GM21447 (cell line): Measurements from ENCODE around the gene USP31.
"Not testable (repeated sequence)": the region's sequence is repeated elsewhere in the genome, so short reads cannot be mapped to it uniquely, and the experiment has no call there.

ENCODE experiments used
- ATAC-seq: cut with Tn5 transposase; IDR thresholded peaks from one replicate; pipeline ENCODE4 v1.9.1; 2021; ENCODE audit not compliant: unreplicated experiment

USP31 gene

DNA sequence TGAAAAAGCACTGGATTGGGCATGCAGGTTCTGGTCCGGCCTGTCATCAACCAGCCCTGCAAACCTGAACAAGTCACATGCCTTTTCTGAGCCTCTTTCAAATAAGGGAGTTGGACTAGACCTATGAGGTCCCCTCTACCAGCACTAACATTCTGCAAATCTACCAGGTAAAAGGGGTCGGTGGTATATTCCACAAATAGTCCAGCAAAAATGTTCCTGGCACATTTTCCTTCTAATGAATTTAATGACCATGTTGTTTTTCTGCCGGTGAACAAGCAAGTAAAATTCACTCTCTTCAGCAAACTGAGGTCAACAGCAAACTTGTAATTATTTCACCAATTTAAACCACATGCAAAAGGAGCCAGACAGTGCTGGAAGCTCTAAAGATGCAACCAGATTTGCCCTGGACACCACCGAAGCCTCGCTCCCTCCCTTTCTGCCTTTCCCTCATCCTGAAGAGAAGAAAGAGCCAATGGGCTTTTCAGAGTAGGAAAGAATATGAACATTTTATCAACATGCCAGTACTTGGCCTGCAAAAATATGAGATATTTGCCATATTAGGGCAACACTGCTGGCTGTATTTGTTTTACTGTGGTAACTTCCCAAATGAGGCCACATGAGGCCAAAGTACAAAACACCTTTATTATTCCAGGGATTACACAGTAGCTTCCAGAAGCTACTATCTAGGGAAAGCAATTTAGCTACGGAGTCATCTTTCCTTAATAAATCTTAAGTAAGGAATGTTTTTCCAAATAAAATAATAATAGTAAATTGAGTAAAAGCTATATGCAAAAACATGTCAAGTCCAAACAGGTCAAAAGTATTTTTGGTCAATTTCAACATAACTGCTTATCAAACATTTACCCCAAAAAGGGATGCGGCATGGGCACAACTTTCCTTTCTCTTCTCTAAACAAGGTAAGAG is 45.0 kb downstream of the USP31 start:
- no peak for ATAC-seq

DNA sequence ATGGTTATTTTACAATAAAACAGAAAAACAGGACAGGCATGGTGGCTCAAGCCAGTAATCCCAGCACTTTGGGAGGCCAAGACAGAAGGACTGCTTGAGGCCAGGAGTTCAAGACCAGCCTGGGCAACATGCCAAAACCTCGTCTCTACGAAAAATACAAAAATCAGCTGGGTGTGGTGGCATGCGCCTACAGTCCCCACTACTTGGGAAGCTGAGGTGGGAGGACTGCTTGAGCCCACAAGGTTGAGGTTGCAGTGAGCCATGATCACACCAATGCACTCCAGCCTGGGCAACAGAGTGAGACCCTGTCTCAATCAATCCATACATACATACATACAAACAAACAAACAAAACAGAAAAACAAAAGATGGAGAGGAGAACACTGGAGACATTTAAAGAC is 45.6 kb downstream of the USP31 start:
- no peak for ATAC-seq

DNA sequence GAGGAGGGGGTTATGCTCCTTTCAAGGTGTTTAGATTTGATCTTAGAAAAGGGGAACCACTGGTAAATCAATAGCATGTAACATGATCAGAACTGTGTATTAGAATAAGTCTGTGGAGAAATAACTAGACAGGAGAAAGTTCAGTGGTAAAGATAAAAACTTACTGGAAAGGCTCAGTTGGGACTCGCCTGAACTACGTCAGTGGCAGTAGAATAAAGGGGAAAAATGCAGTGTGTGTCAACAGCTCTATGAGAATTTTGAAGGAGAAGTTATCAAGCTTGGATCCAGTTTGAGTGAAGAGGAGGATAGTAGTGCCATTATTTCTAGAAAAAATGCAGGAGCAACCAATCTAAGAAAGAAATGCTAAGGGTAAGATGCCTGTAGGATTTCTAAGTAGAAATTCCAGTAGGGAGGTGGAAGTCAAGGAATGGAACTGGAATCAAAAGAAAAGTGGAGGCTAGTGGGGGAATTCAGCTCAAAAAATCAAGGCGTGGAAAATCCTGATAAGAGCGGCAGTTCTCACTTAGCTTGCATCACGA is 48.2 kb downstream of the USP31 start:
- no peak for ATAC-seq

DNA sequence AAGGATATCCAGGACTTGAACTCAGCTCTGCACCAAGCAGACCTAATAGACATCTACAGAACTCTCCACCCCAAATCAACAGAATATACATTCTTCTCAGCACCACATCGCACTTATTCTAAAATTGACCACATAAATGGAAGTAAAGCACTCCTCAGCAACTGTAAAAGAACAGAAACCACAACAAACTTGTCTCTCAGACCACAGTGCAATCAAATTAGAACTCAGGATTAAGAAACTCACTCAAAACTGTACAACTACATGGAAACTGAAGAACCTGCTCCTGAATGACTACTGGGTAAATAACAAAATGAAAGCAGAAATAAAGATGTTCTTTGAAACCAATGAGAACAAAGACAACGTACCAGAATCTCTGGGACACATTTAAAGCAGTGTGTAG is 52.8 kb downstream of the USP31 start:
- not testable (repeated sequence) for ATAC-seq

DNA sequence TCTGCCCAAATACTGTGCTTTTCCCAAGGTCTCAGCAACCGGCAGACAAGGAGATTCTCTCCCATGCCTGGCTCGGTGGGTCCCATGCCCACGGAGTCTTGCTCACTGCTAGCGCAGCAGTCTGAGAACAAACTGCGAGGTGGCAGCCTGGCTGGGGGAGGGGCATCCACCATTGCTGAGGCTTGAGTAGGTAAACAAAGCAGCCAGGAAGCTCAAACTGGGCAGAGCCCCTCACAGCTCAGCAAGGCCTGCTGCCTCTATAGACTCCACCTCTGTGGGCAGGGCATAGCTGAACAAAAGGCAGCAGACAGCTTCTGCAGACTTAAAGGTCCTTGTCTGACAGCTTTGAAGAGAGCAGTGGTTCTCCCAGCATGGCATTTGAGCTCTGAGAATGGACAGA is 55.1 kb downstream of the USP31 start:
- not testable (repeated sequence) for ATAC-seq

DNA sequence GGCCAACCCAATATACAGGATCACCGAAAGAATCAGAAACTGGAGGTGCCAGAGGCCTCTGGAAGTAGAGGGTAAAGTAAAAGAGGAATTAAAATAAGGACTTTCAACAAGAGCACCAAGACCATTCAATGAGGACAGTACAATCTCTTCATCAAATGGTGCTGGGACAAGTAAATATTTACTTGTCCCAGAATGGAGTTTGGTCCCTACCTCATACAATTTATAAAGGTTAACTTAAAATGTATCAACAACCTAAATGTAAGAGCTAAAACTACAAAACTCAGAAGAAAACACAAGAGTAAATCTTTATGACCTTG is 56.5 kb downstream of the USP31 start:
- ATAC-seq: no peak

DNA sequence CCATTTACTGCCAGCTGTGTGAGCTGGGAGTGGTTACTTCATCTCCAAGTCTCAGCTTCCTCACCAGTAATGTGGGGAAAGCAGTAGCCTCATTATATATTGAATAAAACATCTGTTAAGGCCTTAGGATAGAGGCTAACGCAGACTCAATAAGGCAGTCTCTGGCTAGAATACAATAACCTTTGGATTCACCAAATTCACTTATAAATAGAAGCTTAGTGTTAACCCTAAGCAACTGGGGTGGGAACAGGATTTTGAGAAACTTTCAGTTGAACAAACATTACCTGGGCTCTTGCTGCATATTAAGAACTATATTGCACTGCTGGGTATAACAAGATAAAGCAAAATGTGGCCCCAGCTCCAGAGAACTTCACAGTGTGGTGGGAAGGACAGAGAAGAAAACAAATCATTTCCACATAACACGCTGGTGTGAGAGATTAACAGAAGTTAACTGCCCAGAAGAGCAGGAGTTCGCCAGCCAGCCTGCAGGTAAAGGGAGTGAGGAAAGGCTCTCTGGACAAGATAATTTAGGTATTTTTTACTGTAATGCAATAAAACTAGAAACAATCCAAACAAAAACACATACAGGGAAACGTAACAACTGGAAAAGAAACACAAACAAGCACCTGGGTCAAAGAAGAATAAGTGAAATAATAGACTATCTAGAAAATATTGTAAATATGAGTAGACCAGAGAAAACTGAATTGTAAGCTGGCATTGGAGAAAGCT is 57.0 kb downstream of the USP31 start:
- ATAC-seq: no peak

DNA sequence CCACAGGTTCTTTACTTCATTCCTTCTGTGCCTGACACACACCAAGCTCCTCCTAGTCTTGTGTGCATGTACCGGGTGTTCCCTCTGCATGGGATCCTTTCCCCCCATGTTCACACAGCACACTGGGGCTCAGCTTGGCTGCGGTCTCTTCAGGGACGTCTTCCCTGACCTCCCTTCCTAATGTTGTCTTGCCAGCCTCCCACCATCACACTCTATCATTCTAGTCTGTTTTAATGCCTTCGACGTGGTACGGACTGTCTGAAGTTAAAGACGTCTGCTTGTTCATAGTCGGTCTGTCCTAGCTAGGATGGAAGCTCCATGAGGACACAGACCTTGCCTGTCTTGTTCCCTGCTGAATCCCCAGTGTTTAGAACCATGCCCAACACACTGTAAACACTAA is 60.1 kb downstream of the USP31 start:
- no peak for ATAC-seq

DNA sequence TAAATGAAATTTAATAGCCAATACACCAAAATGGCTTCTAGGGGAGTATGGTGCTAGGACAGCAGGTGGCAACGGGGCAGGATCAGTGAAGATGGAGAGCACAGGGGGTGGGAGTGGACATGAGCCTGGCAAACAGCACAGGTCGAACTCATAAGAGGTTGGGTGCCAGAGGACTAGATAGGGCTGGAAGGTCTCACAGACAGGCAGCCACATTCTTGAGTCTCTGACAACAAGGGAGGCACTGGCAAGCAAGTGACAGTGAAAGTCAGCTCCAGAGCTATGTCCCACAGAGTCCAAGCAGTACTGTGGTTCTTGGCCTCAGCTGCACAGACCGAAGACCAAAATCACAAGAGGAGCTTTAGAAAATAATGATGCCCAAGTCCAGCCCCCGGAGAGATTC is 61.2 kb downstream of the USP31 start:
- ATAC-seq: no peak

DNA sequence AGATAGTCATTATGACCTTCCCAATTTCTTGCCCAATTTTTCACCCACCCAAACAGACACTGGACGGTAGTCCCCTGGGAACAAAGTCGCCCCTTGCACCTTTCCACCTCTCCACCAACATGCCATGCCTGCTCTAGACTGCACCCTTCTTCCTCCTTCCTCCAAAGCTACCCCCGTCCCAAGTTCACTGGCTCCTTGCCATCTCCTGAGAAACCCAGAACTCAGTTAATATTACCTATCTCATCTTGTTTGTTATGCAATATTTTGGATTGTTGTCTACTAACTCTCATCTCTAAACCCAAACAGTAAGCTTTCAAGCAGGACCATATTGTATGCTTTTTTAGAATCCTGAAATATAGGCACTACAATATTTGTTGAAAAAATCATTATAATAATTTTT is 63.3 kb downstream of the USP31 start:
- no peak for ATAC-seq

DNA sequence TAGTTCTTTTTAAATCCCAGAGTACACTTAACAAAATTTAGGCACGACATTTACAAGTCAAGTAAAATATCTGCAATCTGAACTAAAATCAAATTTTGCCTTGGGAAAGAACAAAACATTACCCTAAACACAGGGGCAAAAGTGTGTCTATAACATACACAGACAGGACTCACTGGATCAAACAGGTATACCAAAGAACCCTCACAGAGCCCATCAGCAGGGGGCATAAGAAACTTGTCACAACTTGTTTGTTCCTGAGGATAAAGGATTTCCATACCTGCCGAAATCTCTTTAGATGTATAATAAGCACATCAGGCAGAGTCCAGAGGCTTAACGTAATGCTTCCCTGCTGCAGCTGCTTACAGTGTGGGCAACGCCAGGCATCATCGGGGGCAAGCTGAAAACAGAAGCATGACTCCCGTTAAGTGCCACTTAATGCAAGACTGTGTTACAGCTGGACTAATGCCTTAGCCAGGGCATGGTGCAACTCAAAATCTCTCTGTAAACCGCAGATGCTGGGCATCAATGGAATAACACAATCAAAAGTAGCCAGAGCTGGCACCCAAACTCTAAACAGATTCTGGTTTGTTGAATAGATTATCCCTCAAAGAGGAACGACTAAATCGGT is 67.0 kb downstream of the USP31 start:
- ATAC-seq: no peak

DNA sequence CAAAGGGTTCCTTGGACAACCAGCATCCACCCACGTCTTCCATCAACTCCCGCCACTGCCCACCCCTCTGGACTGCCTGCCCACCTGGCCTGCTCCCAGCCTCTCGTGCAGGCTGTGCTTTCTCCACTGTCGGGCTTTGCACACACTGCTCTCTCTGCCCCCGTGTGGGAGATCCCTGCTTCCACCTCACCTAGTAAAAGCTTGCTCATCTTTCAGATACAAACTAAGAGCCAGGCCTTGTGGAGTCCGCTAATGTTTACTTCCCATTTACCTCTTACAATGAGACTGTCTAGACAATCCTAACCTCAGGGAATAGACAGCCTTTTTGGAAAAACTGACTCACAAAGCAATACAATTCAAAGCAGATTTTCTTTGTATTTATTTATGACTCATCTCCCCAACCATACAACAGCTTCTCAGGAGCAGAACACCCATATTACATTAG is 67.6 kb downstream of the USP31 start:
- ATAC-seq: no peak

DNA sequence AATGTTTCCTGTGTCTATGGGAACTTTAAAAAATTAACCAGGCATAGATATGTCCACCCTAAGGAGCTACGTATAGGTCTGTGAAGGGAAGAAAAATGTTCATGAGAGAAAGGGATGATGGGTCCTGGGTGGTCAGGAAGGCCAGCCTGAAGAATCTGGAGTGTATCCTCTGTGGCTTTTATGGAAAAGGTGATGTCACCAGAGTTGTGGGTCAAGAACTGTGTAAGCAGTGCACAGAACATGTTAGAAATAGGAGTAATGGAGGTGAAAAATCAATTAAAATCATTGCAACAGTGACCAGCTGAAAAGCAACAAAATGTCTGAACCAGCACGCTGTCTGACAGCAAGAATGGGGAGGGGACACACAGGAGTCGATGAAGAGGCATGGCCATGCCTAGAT is 68.5 kb downstream of the USP31 start:
- no peak for ATAC-seq

DNA sequence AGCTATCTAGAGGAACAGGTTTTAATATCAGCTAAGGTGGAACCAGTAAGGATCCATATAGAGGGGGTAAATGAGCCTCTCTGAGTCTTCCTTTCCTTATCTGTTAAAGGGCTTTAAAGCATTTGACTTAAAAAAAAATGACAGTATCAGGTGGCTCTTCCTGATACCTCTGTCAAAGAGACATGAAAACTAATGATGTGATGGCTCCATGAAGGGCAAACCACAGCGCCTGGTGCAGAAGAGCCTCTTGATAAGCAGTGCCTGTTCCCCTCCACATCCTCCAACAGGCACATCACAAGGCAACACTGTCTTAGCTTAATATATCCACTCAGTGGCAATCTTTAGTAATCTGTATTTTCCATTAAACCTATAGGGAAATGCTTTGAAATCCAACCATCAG is 68.9 kb downstream of the USP31 start:
- no peak for ATAC-seq

DNA sequence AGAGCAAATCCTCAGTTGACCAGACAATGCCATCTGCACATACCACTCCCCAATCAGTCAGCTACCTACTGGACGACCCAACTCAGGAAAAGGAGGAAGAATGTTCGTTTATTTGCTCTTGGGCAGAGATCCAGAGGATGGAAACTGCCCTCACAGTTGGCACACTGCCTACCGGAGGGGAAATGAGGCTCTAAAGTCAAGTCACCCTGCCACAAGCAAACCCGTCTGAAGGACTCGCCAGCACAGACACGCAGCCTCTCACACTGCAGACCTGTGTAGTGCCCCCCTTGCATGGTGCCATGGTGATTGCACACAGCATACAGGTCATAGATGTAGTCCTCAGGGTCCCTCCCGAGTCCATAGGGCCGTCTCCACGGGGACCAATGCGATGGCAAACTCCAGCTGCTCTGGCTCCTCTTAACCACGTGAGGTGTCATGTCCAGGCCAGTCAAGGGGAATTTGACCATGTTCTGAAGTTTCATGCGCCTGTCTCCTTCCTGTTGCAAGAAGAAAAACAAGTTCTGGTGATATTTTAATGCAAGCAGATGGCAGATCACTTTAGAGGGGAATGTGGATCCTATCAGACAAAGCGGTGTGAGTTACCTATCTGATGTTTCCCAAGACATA is 69.5 kb downstream of the USP31 start:
- no peak for ATAC-seq

DNA sequence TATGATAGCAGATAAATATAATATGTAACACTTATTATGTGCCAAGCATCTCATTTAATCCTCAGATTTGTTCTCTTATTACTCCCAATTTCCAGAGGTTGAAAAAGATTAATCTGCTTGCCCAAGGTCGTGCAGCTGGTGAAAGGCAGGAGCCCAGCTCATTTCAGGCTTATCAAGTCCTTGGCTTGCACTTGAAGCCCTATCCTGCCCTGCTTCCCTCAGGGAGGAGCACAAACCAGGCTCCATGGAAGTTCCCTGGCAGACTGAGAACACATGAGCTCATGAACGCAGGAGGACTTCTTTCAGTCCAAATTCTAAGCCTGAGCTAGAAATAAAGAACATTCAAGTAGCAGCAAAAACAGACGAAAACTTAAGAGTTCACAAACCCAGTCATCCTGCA is 74.8 kb downstream of the USP31 start:
- no peak for ATAC-seq

DNA sequence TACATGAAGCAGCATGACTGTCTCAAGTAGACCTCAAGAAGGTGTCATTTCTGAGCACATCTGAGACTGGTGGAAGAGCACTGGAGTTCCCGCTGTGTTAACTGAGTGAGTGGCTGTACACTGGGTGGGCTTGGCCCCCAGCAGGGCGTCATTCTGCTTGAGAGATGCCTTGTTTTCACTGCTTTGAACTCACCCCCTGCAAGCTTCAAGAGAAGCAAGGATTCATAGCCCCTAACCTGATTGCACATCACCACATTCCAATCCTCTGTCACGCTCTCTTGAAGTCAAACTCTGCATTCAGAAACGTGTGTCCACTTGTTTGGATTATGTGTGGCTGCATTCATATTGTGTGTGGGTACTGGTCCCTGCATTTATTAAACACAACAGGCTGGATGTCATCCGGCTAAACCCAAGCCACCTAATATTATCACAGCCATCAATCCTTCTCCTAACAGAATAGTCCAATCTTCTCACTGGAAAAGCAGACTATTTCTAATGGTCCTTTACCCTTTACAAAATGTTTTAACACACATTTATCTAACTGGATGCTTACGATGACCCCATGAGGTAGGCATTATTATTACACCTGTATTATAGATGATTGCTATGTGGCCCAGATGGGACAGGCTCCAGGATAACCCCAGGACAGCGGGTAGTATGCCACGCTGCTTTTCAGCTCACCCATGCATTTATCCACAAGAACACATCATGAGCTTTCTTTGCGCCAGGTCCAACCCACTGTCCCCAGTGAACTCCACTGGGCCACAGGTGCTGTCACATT is 76.3 kb downstream of the USP31 start:
- no peak for ATAC-seq

DNA sequence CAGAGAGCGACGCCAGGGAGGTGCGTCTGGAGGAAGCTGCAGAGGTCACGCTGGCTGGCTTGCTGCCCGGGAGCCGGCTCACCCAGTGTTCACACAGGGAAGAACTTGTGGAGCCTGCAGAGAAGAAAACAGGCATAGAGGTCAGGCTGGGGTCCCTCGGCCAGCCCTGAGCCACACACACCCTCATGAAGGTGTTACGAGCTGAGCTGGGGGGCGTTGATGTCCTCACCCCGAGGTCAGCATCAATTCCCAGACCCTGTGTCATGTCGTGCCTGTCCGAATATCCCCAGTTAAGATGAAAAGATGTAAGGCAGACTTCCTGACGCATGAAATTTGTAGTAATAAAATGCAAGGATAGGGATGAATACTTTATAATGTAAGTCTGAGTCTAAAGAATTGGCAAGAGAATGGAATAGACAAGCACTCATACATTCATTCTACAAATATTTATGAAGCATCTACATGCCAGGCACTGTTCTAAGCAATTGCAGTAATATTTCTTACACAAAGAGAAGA is 77.1 kb downstream of the USP31 start:
- no peak for ATAC-seq

DNA sequence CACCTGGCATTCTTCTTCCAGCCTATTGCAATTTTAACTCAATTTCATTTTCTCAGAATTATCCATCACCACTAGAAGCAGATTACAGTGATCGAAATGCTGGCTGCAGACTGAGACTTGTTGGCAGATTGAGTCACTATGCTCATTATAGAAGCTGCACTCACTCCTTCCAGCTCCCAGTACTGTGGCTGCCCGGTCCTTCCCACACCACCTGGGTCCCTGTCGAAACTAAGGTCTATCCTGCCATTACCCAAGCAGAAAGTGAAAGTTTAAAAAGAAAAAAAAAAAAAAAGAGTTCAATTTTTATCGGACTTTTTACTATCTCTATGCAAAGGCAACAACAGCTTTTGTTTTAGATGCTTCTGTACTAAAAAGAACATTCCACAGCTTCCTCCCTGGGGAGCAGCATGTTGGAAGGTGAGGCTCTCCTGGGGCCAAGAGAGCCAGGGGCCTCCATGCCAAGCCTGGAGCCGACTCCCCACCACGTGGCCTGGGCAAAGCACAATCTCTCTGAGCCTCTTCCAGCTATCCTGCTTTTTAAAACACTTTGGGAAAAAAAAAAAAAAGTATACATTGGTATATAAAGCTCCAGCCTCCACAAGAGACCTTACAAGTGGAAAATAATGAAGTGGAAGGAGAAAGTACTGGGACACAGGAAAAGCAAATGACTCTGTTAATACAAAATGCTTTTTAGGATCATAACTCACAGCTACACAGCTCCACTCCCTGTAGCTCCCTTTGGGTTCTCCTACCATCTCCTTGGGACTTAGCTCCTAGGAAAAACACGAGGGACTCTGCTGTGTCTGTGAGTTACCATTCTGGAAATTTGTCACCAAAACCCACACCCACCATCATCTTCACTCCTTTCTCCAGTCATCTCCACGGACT is 77.8 kb downstream of the USP31 start:
- no peak for ATAC-seq
